CD4-positive, alpha-beta T cell treated with Interleukin-15 for 4 hours (primary cell): ENCODE data around the gene AKTIP.

Experiments used
- DNase-seq: peaks from one replicate; pipeline ENCODE4 v3.0.0-alpha.2; 2020; ENCODE audit warnings: low spot score

AKTIP gene

GRCh38 chr16:53480394-53480793 is 22.6 kb downstream of the AKTIP start:
- no peak for DNase-seq

DNA sequence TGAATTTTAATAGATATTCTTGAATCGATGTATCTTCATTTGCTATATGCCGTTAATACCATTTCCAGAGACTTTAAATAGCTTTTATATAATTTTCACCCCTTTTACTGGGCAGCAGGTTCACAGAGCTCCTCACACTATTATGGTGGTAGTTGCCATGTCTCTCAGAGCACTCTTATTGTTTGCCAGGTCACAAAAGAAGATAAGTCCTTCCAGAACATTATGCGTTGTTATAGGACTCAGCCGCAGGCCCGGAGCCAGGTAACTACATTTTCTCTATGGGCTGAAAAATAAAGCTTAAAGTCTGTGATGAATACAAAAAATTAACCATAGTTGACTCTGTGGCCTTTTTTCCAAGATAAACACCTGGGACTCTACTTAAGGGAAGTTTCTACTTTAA is 24.0 kb downstream of the AKTIP start:
- no peak for DNase-seq

- DNase-seq: no peak
Measured at GRCh38 chr16:53476867-53477266, 26.1 kb downstream of the AKTIP start.

DNA sequence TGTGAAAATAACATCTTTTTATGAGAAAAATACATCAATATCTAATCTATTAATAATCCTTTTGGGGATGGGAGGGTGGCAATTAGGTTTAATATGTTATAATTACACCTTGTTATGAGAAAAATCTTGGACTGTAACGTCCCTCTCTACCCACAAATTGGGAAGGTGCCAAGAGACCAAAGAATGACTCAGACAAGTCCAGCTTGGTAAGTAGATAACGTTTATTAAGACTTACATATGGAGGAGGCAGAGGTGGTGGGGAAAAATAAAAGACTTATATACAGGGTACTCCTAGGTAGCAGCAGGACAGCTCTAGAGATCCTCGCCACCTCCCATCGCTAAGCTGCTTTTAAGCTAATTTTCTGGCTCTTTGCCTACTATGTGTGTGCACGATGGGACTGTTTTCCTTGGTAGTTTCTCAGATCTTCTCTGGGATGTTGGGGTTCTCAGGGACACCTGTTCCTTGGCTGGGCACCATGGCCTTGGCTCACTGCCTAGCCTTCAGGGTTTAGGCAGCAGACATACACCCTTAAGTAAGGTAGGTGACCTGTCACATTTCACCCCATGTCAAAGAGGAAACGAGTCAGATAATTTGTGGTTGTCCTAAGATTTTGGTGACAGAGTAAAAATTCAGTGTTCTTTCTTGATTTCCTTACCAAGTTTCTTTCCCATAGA is 37.3 kb downstream of the AKTIP start:
- DNase-seq: no peak

DNA sequence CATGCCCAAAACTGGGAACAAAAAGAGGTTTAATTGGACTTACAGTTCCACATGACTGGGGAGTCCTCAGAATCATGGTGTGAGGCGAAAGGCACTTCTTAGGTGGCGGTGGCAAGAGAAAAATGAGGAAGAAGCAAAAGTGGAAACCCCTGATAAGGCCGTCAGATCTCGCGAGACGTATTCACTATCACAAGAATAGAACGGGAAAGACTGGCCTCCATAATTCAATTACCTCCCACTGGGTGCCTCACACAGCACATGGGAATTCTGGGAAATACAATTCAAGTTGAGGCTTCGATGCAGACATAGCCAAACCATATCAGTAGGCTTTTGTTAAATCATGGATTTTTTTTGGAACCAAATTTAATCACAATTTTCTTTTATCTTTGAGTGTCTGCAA is 44.4 kb downstream of the AKTIP start:
- DNase-seq: no peak

- DNase-seq: peak; percentile 80
Measured at GRCh38 chr16:53457670-53458069, 45.3 kb downstream of the AKTIP start.

- peak; percentile 68 for DNase-seq
Measured at GRCh38 chr16:53456625-53457024, 46.4 kb downstream of the AKTIP start.

- DNase-seq: peak; percentile 37
Measured at GRCh38 chr16:53453928-53454327, 49.1 kb downstream of the AKTIP start.

DNA sequence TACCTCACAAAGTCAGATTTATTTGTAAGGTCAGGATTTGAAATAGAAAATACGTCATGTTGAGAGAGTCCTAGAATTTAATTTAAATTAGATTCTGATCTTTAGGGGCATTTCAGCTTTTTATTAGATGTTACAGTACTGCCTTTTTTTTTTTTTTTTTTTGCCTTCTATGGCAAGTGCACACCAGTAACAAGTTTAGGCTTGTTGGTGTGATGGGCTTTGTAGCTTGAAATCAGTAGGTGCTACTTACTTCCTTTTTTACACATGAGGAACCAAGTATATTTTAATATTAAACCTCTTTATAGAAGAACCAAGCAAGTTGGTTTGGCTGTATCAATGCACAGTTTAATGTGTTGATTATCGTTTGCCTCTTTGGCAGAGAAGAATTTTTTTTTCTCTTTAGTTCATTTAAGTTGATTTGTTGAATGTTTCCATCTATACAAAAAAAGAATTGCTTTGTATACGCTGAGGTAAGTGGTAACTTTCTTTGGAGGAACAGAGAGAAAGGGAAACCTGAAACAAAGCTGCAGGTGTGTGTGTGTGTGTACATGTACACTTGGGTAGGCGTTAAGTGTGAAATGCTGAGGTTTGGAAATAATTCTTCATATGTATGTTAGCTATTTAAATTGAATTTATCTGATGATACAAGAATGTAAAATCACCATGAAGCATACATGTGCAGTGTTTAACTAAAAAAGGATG is 53.0 kb downstream of the AKTIP start:
- DNase-seq: no peak

DNA sequence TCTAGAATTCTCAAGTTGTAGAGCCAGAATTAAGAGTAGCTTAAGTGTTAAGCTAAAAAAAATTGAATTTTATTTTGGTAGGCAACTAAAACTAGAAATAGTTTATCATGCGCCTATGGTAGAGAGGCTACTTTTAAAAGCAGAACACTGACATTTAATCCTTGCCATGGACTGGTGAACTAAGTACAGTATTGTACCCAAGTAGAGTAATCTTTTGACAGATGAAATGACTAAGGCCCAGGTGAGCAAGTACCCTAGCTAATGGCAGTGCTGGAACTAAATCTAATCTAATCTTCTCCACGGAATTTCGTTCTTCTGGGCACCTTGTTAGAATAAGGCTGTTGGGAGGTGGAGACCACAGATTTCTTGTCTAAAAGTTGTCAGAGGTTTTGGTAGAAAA is 56.9 kb downstream of the AKTIP start:
- DNase-seq: no peak

DNA sequence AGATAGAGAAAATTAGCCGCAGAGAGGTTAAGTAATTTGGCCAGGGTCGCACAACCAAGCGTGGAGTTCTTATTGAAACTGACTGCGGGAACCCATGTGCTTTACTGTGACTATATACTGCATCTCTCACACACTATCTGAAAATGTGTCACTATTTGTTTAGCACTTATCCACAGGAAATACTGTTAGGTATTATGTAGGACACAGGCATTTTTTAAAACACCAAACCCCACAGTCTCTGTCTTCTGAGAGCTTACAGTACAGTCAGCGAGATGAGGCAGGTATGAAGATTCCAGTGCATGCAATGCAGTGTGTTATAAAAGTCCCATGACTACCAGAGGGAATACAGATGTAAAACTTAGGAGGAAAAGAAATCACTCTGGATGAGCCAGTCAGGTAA is 57.5 kb downstream of the AKTIP start:
- DNase-seq: no peak
